Fibroblast of skin of abdomen (primary cell): ENCODE results near the gene LCAT.
A peak's percentile ranks its signal among the peaks of the same experiment; 100 is the strongest.

Experiments used
- DNase-seq: peaks from one replicate; pipeline ENCODE4 v3.0.0-alpha.2; 2013

LCAT gene

DNA sequence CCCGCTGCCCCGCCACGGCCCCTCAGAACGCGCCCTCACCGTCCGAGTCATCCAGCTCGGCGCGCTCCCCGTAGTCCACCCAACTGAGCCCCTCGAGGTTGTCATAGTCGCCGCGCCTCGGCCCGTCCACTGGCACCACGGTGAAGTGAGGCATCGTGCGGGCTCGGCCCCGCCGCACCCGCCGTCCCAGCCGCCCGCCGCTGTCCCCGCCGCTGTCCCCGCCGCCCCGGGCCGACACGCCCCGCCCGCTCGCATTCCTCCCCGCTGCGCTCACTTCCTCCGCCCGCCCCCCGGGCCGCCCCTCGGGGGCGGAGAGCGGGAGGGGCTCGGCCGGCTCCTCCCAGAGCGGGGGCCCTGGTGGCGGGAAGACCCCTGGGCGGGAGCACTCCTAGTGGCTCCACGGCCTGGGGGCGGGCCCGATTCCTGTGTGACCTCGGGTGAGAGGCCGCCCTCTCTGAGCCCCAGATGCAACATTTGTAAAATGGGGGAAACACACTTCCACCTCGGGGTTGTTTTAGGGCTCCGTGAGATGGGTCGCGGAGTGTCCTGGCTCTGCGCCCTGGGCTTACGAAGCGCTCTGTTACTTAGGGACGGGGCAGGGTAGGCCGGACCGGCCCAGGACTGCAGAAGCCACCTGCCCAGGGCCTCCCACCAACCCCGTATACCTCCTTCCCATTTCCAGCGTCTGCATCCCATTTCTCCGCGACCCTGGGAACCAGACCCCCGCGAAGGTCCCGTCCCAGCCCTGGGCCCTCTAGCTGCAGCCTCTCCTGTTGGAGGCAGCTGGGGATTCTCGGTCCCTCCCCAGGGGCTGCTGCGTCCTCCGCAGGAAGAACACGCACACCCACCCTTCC, 24.7 kb upstream of the LCAT start, which contains the start of gene SLC12A4:
Gene SLC12A4 (minus strand): TSS at position 238 of the 854 bp plus-strand sequence. CDS start 84 bp downstream, at position 154.
- DNase-seq: peak; percentile 89

DNA sequence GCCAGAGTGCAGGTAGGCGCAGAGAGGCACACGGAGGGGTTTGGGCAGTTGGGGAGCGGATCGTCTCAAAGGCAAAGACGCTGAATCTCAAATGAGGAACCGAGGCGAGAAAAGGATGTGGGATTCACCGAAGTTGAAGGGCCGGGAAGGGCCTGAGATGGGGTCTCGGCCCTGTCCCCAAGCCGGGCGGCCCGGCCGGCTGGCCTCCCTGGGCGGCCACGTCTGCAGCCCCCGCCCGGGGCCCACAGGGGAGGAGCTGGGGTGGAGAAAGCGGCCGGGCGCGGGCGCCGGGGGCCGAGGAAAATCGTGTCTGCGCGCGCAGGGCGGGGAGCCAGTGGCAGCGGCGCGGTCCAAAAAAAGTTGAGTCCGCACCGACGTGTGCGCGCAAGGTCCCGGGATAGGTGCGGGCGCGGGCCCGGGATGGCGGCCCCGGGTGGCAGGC, 24.1 kb upstream of the LCAT start:
- peak; percentile 44 for DNase-seq

DNA sequence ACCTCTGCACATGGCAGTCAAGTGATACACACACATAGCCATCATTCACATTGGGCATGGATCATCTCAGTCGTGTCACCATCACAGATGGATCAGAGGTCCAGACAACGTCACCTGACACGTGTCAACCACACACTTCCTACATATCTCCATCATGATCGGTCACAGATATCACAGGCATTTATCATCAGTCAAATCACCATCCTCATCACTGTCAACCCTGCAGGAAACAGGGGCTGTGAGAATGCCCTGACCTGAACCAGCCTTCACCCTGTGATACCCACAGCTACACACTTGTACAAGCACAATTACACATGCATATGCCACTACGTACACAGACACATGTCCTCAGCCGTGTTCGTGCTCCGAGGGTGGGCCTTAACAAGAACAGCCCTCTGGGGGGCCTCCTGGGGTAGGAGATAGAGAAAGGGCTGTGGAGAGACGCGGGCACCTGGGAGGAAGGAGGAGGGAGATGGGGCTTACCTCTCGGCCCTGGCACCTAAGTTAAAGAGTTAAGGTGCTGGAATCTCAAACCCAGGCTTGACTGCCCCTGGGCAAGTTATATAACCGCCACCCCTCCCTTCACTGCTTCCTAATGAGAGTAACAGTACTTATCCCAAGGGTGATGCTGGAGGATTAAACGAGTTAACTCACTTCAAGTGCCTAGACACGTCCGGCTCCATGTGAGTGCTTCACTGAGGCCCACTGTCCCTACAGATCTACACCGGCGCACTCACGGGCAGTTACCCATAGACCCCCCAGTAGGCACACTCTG, 23.4 kb upstream of the LCAT start:
- peak; percentile 37 for DNase-seq

DNA sequence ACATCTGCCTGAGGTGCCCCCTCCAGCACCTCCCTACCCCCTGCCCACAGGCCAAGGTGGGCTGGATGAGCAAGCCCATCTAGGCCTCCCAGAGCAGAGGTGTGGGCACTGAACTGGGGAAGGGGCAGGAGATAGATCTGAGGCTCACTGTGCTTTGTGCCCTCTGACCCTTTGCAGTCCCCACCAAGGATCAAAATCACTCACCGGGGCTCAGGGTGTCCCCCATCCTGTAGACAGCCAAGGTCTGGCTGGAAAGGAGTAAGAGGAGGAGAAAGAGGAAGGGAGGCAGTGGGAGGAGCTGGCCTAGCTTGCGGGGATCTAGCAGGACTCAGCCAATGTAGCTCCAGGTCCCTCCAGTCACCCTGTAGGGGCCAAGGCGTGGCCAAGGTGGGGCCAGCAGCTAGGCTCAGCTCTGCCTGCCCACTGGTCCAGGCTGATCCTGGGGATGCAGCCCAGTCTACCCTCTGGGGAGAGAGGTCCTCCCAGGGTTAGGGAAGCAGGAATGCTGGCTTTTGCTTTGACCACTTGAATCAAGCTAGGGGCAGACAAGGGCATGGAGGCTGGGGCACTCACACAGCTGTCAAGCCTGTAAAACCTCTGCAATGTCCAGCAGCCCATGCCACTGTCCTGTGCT, 22.7 kb upstream of the LCAT start:
- DNase-seq: peak; percentile 16

DNA sequence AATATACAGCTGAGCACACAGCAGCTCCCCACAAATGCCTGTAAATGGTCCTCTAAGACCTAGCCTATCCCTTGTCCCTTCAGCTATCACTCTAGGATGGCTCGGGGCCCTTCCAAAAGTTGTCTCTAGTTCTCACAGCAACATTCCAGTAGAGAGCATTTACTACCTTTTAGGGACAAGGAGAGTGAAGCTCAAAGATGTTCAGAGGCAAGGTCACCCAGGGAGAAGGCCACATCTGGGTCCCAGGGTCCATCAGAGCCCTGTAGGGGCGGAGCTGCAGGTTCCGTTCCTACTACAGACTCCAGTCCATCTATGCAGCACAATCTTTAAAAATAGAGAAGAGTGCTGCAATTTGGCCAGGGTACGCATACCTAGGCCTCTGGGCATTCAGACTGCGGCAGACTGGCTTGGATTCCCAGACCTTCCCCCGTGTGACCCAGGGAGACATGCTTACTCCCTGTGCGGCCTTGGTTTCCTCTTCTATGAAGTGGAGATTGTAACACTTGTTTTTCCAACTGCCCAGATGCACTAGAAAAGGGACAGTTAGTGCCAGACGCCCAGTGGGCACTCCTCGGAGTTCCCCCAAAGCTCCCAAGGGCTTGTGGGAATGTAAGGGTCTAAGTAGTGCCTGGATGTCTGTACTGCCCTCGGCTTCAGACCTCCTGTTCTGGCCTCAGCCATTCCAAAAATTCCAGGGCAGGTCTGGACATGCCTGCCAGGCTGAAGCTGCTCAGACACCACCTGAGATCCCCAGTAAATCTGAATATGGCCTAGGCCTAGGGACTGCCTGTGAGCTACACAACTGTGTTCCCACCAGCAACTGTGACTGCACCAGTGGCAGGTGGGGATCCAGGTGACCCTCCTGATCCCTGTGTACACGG, 22.0 kb upstream of the LCAT start:
- DNase-seq: no peak

DNA sequence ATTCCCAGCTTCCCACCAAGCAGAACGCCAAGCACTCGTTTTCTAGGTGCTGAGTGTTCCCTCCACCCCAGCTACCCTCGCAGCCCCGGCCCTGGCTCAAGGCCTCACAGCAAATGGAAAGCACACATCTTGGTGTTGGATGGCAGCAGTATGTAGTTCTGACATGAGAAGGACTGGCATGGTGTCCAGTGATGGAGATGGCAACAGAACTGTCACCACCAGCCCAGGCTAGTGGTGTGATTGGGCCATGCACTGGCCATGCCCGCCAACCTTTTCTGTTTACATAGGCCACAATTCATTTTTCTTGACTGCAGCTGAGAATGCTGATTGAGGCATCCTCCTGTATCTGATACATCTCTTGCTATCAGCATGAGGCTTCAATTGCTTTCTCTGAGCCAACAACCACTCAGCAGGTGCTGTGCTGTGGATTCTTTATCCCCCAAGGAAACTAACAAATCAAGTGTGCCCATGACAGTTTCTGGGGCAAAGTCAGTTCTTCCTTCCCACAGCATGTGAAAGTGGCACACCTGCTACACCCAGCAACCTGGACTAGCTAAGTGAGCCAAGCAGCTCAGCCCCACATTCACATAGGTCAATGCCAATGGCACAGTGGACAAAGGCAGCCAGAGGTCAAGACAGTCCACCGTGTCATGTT, 20.7 kb upstream of the LCAT start:
- DNase-seq: no peak

DNA sequence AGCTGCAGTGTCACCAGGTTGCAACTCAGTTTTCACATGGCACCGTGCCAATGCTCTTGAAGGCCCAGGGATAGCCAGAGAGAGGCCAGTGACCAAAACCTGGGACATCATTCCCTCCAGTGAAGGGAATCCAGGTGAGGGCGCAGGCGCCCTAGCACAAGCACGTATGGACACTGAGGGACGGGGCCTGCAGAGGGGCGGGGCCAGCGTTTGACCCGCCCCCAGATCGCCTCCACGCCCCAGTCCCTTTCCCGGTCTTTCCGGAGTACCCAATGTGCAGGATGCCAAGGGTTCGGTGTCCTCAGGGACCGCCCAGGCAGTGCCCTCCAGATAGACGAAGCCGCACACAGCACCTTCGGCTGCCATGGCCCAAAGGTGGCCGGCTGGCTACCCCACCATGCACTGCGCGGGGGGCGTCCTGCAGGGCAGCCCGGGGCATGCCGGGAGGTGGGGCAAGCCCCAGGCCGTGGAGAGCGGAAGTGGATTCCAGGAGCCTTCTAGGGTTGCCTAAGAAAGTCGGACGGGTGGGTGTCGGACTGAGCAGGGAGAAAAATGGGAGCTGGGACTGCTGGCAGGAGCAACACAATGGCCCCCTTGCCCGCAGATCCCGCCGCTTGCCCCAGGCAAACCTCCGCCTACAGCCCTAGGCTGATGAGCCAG, 19.9 kb upstream of the LCAT start:
- DNase-seq: no peak

DNA sequence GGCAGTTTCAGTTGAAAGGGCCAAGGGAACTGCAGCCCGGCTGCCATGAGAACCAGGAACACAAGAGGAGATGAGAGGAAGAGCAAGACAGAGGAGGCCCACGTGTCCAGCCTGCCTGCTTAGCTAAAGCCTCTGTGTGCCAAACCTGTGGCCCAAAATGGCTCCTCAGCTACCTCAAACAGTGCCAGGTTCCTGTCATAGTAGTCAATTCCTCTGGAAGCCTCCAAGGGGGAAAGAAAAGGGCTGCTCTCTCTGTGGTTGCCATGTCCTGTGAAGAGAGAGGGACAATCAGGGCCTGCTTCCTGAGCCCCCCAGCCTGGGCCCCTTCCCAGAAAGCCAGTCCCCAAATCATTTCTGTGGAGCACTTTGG, 19.4 kb upstream of the LCAT start:
- no peak for DNase-seq

DNA sequence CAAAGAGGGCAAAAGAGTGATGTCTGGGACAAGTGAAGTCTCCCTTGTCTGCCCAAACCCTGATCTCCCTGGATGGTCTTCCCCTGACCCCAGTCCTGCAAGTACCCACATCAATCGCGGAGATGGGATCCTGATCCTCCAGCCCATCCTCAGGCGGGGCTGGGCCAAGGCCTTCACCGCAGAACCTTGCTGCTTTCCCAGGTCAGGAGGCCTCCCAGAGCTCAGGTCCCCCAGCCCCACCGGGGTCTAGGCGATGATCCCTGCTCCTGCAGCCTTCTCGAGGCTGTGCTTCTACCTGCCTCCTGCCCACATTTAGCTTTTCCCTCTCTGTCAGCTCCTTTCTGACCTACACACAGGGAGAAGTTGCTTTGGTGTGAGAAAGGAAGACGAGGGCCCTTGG, 18.2 kb upstream of the LCAT start:
- DNase-seq: no peak

DNA sequence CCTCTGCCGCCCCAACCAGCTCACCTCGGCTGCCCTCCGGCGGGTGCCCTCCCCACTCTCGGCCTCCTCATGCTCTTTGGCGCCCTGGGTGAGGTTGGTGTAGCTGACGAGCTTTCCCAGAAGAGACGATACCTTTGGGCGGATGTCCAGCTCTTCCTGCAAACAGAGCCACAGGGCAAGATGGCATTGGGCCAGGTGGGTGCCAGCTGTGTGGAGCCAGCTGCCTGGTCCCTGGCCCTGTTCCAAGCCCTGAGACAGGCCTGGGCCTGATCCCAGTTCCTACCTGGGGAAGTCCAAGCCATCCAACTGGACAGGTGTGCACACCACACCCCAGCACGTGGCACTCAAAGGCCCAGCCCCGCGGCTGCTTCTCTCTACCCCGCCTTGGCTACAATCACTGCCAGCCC, 17.6 kb upstream of the LCAT start:
- no peak for DNase-seq

DNA sequence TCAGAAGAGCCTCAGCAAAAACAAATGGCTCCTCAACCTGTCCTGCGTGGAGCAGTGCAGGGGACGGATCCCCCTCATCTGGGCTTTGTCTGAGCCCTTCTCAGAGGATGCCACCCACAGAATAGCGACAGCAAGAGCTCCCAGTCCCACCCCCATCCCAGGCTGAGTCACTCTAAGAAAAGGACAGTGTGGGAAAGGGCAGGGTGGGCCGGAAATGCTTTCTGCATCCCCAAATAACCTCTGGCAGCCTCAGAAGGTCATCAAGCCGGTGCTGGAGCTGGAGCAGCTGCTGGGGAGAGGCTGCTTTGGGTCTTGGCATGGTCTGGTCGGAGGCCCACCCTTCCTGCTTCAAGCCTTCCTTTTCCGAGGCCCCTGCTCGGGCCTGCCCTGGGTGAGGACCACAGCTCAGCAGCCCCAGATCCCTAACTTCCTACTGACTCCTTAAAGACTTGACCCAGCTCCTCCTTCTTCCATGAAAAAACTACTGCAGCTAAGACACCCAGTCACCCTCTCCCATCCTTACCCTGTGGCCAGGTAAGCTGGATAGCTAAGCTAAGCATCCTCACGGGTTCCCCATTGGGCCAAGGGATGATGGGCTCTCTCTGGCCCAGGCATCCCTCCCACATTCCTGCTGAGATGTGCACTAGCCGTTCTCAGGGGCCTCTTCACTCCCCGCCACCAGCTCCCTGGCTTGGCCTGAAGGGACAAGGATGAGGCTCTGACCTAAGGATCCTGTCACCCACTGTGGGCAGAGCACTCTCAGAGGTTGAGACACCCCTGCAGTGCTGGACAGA, 15.8 kb upstream of the LCAT start:
- DNase-seq: no peak

DNA sequence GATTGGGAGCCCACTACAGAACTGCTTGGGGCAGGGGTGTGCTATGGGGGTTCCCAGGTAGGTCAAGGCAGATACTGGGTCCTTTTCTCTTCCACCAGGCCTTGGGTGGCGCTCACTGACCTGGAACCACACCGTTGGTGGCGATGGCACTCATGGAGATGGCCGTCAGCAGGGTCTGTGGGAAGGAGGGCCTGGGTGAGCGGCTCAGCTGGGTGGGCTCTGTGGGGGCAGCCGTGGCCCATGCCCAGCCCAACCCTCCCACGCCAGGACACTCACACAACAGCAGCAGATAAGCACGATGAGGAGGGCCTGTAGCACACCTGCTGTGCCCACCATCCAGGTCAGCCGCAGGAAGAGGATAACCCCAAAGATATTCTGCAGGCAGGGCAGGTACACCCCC, 13.7 kb upstream of the LCAT start:
- DNase-seq: no peak

DNA sequence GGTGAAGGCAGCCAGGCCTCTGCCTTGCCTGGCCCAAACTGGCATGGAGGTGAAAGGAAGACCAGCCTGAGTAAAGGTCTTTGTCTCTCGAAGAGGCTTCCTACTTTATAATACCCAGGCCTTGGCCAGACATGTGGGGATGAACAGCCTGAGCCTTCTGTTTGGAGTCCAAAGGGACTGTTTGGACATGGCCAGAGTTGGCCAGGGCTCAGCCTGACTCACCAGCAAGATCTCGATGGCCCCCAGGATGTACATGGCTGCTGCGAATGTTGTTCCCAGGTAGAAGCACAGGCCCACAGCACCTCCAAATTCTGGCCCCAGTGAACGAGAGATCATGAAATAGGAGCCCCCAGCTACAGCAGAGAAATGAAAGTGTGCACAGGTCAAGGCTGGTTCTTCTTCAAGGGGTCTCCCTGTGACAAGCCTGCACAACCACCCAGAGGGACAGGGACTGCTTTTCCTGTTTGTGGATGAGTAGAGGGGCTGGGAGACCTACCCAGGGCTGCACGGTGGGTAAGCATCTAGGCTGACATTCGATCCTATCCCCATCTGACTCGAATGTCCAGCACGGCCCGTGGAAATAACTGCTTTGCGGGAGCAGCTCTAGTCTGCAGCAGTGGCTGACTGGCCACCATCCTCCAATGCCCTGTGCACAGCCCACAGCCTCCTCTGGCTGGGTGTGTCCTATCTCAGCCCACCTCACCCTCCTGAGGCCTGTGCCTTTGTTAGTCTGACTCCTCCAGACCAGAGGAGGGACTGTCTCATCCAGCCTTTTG, 10.7 kb upstream of the LCAT start:
- DNase-seq: no peak

DNA sequence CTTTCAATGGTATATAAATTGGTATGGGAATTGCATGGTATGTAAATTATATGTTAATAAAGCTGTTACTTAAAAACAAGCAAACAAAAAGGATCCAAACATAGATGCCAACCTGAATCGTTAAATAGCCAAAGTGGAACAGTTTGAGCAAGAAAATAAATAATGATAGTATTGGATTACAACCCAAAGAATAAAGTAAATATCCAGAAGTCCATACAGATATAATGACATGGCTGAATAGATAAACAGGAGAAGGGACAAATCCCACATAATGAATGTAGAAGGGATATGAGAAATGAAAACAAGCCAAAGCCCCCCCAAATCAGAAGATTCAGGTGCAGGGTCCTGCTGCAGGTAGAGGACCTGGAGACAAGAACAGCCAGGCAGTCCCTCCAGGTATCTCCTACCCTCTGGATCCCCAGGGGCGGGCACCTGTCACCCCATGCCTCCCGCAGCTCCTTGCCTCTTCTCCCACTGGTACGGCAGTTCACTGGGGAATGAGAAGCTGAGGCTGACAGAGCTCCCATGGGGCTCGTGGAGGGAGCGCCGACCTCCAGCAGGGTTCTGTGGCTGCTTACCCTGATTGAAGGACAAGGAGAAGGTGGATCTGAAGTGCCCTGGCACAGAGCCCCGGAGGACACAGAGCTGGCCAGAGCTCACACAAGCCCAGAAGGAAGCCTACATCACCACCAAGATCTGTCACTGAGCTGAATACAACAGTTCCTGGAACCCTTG, 9.9 kb upstream of the LCAT start:
- no peak for DNase-seq

DNA sequence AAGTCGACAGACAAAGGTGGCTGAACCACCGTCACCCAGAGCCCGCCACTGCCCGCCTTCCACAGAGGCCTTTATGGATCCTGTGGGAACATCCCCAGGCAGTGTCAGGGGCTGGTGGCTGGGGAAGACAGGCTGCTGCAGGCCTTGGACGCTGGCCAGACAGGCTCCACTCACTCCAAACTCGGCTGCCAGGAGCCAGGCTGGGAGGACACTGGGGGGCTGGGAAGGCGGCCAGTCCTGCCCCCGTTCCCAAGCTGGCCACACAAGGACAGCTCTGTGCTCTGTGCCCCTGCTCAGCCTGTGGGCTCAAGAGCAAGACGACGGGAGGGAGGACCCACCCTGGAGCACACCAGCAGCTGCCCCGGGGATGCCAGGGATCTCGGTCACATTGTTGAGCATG, 7.6 kb upstream of the LCAT start:
- no peak for DNase-seq

DNA sequence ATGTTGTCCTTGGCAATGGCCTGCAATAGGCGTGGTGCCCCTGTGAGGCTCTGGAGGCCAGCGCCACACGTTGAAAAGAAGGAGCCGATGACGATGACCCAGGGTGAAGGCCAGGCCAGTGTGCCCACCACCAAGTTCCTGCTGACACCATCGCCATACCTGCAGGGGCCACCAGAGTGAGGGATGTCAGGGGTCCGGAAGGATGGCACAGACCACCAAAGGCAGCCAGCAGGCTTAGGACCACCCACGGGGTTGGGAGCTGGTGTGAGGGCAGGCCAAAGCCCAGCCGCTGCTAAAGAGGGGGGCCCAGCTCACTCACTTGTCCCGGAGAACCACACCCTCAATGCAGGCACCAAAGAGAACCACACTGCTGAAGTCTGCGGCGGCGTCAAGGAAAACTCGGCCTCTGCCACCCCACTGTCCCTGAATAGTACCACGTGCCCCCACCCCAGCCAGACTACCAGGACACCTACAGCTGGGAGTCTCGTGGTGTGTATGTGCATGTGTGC, 6.5 kb upstream of the LCAT start:
- DNase-seq: no peak

DNA sequence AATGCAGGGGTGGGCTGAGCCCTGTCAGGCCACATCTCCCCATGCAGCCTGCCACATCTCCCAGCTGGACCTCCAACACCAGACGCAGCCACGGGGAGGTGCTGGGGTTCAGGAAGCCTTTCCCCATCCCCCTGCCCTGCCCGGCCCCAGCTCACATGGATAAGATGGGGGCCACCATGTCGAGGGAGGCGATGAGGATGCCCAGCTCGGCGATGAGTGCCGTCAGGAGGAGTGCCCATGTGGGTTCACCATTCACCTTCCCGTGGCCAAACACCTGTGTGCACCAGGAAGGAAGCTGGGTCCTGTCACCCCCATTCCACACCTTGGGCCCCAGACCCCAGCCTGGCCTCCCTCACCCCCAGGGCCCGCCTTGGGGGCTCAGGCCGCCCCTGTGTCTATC, 5.7 kb upstream of the LCAT start:
- no peak for DNase-seq

DNA sequence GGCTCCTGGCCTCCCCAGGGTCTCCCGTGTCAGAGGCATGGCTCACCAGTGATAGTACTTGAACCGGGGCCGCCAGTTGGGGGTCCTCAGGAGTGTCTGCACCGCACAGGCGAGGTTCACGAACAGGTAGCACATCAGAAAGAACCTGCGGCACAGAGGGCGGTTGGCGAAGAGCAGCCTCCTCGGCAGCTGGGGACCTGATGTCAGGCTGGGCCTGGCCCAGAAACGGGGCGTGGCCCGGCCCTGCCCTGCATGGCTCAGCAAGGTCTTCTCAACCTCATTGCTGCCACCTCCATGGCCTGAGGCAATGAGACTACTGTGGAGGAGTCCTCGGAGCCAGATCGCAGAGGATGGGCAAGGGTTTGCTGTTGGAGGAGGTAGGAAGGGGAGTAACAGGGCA, 4.1 kb upstream of the LCAT start:
- DNase-seq: no peak
